ENCODE measurements around the gene UIMC1.
"Not testable (repeated sequence)": the region's sequence is repeated elsewhere in the genome, so short reads cannot be mapped to it uniquely, and the experiment has no call there.

Gene UIMC1

DNA sequence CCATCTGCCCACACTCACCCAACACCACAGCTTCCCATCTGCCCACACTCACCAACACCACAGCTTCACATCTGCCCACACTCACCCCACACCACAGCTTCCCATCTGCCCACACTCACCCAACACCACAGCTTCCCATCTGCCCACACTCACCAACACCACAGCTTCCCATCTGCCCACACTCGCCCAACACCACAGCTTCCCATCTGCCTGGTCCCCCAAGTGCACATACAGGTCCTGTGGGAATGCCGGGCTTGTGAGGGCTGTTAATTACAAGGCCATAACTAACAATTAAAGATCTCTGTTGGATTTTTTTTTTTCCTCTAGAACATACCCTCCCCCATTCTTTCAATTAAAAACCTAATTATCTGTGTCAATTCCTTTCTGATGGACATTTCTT is 133.6 kb downstream of the UIMC1 start:
- not testable (repeated sequence) for DNase-seq (ENCODE audit: low read depth in 2 of 2)

DNA sequence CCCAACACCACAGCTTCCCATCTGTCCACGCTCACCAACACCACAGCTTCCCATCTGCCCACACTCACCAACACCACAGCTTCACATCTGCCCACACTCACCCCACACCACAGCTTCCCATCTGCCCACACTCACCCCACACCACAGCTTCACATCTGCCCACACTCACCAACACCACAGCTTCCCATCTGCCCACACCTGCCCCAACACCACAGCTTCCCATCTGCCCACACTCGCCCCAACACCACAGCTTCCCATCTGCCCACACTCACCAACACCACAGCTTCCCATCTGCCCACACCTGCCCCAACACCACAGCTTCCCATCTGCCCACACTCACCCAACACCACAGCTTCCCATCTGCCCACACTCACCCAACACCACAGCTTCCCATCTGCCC is 134.0 kb downstream of the UIMC1 start:
- DNase-seq (ENCODE audit: low read depth in 2 of 2), result not testable (repeated sequence)

DNA sequence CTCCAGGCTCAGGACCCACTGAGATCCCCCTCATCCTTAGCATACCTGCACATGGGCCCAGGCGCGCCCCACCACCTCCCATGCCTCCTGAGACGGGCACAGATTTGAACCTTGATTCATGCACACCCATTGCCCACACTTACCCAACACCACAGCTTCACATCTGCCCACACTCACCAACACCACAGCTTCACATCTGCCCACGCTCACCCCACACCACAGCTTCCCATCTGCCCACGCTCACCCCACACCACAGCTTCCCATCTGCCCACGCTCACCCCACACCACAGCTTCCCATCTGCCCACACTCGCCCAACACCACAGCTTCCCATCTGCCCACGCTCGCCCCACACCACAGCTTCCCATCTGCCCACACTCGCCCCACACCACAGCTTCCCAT is 135.9 kb downstream of the UIMC1 start:
- not testable (repeated sequence) for DNase-seq (ENCODE audit: low read depth in 2 of 2)

DNA sequence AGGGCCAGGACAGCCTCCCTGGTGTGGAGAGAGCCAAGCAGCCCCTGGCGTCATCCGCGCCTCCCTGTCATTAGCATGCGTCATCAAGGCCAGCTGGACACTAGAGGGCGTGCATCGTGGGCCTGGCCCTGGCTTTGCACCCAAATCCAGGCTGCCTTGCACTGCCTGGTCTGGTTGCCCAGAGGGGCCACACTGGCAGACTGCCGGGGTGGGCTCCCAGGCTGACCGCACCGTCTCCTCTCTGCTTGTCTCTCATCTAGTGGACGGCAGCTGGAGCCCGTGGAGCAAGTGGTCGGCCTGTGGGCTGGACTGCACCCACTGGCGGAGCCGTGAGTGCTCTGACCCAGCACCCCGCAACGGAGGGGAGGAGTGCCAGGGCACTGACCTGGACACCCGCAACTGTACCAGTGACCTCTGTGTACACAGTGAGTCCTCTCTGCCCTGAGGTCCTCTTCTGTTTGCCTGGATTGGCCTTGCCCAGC is 136.4 kb downstream of the UIMC1 start:
- DNase-seq (ENCODE audit: low read depth in 2 of 2), result no peak

DNA sequence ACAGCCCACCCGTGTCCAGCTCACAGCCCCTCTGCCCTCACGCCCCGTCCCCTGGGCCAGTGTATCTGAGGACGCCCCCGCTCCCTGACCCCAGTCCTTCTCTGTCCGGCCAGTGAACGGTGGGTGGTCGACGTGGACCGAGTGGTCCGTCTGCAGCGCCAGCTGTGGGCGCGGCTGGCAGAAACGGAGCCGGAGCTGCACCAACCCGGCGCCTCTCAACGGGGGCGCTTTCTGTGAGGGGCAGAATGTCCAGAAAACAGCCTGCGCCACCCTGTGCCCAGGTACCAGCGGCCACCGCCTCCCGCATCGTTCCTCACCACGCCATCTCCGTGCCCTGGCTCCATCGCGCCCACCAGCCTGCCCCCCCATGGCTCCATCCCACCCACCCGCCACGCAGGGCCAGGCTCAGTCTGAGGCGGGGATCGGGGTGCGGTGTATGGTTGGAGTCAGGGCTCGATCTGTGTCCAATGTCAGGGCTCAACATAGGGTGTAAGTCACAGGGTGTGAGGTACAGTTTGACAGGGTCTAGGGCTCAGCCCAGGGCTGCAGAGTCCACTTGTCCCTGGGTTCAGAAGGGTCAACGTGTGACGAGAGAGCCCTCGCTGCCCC is 137.0 kb downstream of the UIMC1 start:
- no peak for DNase-seq (ENCODE audit: low read depth in 2 of 2)

DNA sequence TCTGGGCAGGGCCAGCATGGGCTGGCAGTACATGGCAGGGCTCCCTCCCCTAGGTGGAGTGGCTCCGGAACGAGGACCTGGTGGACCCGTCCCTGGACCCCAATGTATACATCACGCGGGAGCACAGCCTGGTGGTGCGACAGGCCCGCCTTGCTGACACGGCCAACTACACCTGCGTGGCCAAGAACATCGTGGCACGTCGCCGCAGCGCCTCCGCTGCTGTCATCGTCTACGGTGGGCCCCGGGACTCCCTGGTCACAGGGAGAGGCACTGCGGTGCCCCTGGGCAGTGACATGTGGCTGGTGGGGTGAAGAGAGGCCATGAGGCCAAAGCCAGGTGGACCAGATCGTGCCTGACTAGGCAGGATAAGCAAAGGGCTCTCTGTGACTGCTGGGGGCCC is 137.8 kb downstream of the UIMC1 start:
- no peak for DNase-seq (ENCODE audit: low read depth in 2 of 2)

DNA sequence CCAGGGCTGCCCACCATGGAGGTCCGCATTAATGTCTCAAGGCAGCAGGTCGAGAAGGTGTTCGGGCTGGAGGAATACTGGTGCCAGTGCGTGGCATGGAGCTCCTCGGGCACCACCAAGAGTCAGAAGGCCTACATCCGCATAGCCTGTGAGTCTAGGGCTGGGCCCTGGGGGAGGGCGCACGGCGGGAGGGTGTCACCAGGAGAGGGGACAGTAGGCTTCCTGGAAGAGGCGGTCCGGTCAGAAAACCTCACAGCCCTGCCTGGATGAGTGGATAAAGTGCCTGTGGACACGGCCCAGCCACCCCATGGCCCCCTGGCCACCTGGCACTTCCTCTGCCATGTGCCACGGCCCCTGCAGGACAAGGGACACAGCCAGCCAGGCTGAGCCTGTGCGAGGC is 138.5 kb downstream of the UIMC1 start:
- DNase-seq (ENCODE audit: low read depth in 2 of 2), result no peak

DNA sequence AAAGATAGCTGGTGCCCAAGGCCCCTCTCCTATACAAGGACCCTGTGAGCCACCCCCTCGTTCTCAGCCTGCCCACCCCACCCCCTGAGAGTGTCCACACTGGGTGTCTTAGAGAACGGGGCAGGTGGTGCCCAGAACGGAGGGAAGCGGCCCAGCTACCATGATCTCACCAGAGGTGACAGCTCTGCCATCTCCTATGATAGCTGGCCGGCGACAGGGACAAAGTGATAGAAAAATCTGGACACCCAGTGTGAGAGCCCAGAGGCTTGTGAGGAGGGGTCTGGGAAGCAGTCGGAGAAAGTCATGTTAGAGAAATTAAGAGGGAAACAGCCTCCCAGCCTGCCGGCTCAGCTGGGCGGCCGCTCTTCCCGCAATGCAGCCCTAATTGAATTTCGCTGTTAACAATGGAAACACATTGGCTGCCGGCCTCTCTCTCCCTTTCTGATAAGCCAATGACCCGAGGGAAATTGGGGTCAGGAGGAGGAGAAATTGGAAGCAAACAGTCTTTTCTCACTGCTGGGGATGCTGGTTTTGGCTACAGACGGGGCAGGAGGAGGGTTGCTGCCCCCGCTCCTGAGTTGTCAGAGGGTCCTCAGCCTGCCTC is 139.8 kb downstream of the UIMC1 start:
- no peak for DNase-seq (ENCODE audit: low read depth in 2 of 2)

DNA sequence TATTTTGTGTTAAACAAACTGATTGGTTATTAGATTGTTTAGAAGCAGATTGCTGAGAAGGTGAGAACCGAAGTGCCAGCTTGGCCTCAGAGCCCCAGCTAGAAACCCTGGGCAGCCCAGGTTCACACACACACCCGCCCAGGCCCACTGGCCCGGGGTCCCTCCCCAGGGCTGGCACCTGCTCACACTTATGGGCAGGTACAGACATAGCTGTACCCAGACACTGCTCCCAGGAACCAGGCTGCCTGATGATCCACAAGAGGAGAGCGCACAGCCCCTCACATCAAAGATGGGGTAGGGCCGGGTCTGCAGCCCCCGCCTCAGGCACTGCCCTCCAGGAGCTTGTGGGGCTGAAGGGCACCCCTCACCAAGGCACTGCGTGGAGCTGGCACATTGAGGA is 140.6 kb downstream of the UIMC1 start:
- DNase-seq (ENCODE audit: low read depth in 2 of 2), result no peak

DNA sequence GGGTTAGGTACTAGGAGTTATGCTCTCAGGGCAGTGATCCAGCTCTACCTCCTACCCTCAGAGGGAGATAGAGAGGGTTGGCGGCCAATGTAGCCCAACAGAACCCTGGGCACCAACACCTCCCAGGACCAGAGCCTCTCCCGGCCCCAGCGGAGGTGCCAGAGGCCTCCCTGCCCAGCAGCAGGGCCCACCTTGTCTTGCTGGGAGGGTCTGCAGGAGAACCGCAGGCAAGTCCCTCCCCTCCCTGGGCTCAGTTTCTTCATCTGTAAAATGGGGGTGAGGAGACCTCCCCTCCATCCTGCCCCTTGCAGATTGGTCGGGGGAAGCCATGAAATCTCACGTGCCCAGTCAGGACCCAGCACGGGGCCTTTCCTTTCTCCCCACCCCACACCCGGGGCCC is 141.8 kb downstream of the UIMC1 start:
- no peak for DNase-seq (ENCODE audit: low read depth in 2 of 2)

DNA sequence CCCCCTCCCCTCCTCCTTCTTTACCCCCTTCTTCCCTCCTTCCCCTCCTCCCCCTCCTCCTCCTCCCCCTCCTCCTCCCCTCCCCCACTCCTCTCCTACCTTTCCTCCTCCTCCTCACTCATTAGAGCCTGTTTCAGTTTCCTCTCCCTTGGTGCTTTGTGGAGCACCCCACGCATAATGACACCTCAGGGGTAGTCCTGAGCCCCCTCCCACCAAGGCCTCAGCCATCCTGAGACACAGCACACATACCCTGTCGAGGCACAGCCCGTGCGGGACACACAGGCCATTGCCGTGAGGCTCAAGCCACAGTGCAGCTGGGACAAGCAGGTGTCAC is 142.8 kb downstream of the UIMC1 start:
- DNase-seq (ENCODE audit: low read depth in 2 of 2), result no peak

DNA sequence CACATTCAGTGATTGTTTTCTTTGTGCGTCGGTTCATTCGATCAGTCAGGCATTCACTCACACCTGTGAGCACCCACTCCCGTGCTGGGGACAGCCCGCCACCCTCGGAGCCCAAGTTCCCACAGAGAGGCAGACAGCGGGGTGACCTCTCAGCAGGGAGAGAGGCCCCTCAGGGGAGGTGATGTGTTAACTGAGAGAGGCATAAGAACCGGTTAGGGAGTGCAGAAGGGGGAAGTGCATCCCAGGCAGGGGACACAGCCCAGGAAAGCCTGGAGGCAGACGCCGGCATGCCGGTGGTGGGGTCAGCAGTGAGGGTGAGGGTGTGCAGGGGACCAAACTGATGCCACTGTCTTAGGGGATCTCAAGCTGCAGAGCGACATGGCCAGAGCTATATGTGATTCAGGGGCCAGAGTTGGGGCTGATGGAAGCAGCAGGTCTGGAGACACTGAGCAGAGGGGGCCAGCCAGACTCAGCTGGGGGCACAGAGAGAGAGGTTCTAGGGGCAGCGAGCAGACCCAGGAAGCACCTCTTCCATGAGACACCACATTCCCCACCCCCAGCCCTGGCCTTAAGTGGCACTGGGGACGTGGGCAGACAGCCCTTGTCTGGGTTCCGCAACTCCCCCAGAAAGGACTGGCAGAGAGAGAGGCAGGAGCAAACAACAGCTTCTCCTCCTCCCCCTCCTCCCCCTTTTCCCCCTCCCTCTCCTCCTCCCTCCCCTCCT is 143.4 kb downstream of the UIMC1 start:
- no peak for DNase-seq (ENCODE audit: low read depth in 2 of 2)

DNA sequence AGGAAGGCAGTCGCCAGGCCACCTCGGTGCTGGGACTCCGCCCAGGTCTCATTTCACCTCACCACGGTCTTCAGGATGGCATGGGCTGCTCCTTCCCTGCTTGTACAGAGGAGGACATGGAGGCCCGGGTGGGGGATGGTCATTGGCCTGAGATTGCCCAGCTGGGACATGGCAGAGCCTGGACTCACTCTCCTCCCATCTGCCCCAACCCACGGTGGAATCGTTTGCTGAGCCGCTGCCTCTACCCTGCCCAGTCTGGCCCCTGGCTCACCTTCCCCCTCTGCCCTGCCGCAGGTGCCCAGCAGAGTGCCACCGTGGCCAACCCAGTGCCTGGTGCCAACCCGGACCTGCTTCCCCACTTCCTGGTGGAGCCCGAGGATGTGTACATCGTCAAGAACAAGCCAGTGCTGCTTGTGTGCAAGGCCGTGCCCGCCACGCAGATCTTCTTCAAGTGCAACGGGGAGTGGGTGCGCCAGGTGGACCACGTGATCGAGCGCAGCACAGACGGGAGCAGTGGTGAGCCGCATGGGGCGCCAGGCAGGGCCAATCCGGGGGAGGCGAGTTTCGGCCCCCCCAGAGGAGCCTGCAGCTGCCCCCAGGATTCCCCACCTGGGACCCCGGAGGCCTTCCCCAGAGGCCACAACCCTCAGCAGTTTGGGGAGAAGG is 144.1 kb downstream of the UIMC1 start:
- no peak for DNase-seq (ENCODE audit: low read depth in 2 of 2)

DNA sequence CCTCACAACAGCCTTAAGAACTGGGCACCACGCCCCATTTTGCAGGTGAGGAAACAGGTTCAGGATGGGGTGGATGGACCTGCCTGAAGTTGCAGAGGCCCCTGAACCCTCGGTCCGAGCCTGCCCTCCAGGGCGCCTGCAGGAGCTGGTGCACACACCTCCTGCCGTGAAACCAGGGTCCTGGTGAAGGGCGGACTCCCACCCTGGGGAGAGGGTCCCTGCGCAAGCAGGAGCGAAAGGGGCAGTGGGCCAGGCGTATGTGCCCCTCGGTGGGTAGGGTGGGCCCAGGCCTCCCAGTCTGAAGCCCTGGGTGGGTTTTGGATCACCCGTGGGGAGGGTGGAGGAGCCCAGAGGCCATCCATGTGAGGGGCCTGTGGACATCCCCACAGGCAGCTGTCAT is 145.3 kb downstream of the UIMC1 start:
- no peak for DNase-seq (ENCODE audit: low read depth in 2 of 2)

DNA sequence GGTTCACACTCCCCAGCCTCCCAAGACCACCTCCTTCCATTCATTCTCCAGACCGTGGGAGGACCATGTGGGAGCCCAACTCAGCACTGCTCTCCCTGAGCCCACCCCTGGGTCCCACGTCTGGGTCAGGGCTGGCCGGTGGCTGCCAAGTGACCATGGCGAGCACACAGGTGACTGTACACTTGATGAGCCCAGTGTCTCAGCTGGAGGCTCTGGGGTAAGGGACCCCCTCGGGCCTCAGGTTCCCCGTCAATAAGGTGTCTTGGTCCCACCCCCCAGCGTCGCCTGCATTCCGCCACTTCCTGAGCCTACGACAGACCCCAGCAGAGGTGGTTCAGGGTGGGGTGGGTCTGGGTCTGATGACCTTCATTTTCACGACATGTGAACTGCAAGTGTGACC is 146.2 kb downstream of the UIMC1 start:
- DNase-seq (ENCODE audit: low read depth in 2 of 2), result no peak

DNA sequence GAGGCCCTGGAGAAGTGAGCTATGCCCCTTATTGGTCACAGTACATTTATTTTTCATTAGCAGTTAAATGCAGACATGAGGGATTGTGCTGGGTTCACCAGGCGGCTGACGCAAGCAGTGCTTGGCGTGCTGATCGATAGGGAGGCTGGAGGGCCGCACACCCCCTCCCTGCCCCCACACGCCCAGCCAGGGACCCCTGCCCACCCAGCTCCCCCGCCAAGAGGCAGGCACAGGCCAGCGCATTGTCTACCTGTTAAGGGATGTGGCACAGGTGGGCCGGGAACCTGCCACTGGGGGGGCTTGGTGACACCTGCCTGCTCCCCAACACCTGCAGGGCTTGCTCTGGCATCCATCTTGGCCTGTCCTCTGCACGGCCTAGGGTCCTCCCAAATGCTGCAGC is 146.7 kb downstream of the UIMC1 start:
- DNase-seq (ENCODE audit: low read depth in 2 of 2), result no peak

DNA sequence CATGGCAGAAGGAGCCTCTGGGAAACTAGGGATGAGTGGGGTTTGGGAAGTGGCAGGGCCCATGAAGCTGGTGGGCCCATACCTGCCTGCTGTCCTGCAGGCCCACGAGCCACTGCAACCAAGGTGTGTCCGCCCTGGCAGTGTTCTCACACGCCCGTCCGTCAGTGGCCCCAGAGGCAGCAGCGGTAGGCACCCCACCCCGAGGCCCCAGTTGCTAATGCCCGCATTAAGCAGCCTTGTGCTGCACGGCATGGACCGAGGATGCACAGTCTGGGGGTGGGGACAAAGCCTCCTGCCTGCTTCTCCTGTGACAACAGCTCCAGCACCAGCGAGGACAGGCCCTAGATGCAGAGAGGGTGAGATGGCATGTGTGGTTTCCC is 148.7 kb downstream of the UIMC1 start:
- no peak for DNase-seq (ENCODE audit: low read depth in 2 of 2)

DNA sequence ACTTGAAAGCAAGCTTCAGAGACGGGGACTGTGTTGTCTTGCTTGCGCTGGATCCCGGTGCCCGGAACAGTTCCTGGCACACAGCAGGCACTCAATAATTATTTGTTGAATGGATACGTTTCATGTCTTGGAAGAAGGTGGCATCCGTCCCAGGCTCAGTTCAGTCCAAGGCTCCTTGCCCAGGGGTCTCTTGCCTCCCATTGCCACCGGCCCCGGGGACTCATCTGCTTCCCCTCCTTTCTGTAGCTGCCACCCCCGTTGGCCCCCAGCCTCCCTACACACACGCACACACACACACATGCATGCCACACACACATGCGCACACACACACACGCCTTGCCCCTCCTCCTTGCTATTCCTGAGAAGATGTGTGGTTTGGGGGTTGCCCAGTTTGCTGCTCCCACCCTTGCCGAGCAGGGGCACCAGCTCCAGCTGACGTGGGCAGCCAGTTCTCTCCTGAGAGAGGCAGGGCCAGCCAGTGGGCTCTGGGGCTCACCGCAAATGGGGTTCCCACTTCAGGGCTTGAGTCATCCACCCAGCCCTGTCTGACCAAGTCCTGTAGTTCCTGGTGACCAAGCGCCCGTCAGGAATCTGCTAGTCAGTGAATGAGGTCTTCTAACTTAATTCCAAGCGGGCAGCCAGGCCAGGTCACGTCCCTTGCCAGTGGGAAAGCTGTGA is 149.2 kb downstream of the UIMC1 start:
- no peak for DNase-seq (ENCODE audit: low read depth in 2 of 2)

DNA sequence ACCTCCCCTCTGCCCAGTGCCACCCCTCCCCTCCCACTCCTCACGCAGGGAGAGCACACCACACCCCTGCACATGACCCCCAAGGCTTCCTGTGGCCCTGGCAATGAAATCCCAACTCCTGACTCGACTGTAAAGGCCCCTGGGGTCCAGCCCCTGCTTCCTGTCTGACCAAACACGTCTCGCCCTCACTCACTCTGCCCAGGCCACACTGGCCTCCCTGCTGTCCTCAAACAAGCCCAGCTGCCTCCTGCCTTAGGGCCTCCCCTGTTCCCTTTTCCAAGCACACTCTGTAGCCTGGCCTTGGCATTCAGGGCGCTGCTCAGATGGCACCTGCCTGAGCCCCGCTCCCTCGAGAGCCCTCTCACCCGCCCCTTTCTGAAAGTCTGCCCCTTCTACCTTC is 149.8 kb downstream of the UIMC1 start:
- no peak for DNase-seq (ENCODE audit: low read depth in 2 of 2)

DNA sequence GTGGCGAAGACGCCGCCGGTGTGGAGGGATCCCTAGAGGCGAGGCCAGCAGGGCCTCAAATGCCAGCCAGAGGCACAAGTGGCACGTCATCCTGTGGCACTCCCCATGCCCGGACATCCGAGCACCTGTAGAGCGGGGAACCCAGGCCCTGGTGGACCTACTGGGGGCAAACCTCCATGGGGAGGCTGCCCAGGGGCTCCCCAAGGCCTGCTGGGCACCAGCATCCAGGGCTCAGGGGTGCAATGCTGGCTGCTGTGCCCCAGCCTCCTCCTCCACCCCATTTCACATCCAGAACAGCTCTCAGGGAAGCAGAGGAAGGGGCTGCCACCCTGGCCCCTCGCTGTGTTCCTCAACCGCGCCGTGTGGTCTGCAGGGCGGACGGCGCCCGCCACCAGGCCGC is 151.0 kb downstream of the UIMC1 start:
- no peak for DNase-seq (ENCODE audit: low read depth in 2 of 2)
